IMR-90 (cell line): ENCODE measurements around the gene SARDH. TPM values are rescaled to one million over a fixed set of nuclear protein-coding genes. Genes with fewer than 3 reads are reported as not detected.

Experiments
- ATAC-seq: fragments of 200-7000 bp; cut with Tn5 transposase; 2 replicates; pipeline ENCODE4 v1.9.1; 2020; ENCODE audit warnings: low read depth, mild to moderate bottlenecking, moderate library complexity
- BruUV-seq: library from RNA; stranded (reverse); fragments of 400-500 nt; replicated peaks from 2 replicates; lab custom pipeline; 2021; lab: Mats Ljungman, UMichigan
- CTCF ChIA-PET: fragments of 300-600 bp; formaldehyde crosslinking; extraction: SDS; loops from one replicate; lab custom pipeline; 2021; ENCODE audit warnings: antibody characterized with exemption; lab: Yijun Ruan, JAX
- POLR2A ChIA-PET: fragments of 300-600 bp; sonication (Branson Sonifier 250); formaldehyde crosslinking; loops from one replicate; lab custom pipeline; 2022; ENCODE audit warnings: antibody characterized with exemption; ENCODE audit not compliant: unreplicated experiment; lab: Charles Lee
- DNase-seq: peaks from one replicate; pipeline ENCODE4 v3.0.0; 2013
- H2AFZ ChIP-seq: replicated peaks from 2 replicates; pipeline ENCODE3; 2013; ENCODE audit warnings: low read length, mild to moderate bottlenecking; ENCODE audit not compliant: poor library complexity
- H2AK5ac ChIP-seq: 2 replicates; pipeline ENCODE4 v1.6.1; 2013; ENCODE audit warnings: low read depth, low read length, inconsistent platforms
- H2AK9ac ChIP-seq: replicated peaks from 2 replicates; pipeline ENCODE3; 2013; ENCODE audit warnings: mild to moderate bottlenecking, low read depth, low read length, moderate library complexity; ENCODE audit not compliant: poor library complexity
- H2BK120ac ChIP-seq: 2 replicates; pipeline ENCODE4 v1.6.1; 2013; ENCODE audit warnings: low read depth, low read length, inconsistent platforms
- H2BK15ac ChIP-seq: 3 replicates; pipeline ENCODE4 v1.6.1; 2013; ENCODE audit warnings: low read depth, low read length, inconsistent platforms
- H2BK20ac ChIP-seq: 2 replicates; pipeline ENCODE4 v1.6.1; 2013; ENCODE audit warnings: low read depth, mild to moderate bottlenecking, inconsistent platforms, low read length, moderate library complexity
- H2BK5ac ChIP-seq: 2 replicates; pipeline ENCODE4 v1.6.1; 2013; ENCODE audit warnings: mild to moderate bottlenecking, low read depth, low read length, inconsistent platforms; ENCODE audit not compliant: poor library complexity, severe bottlenecking
- H3K14ac ChIP-seq: replicated peaks from 2 replicates; pipeline ENCODE4 v1.6.1; 2013; ENCODE audit warnings: low read depth, low read length, inconsistent platforms
- H3K18ac ChIP-seq: 2 replicates; pipeline ENCODE4 v1.6.1; 2013; ENCODE audit warnings: low read depth, low read length, control low read depth
- H3K23ac ChIP-seq: 2 replicates; pipeline ENCODE4 v1.6.1; 2013; ENCODE audit warnings: low read depth, low read length, inconsistent platforms
- H3K27ac ChIP-seq: 2 replicates; pipeline ENCODE4 v1.5.1; 2013; ENCODE audit warnings: mild to moderate bottlenecking, control low read depth, low read length; ENCODE audit not compliant: insufficient read depth
- H3K27me3 ChIP-seq: 2 replicates; pipeline ENCODE4 v1.6.1; 2013; ENCODE audit warnings: low read length; ENCODE audit not compliant: control insufficient read depth, insufficient read depth
- H3K36me3 ChIP-seq: 2 replicates; pipeline ENCODE4 v1.6.1; 2013; ENCODE audit warnings: low read length, mixed read lengths; ENCODE audit not compliant: control insufficient read depth, insufficient read depth
- H3K4ac ChIP-seq: 2 replicates; pipeline ENCODE4 v1.6.1; 2013; ENCODE audit warnings: low read depth, low read length, inconsistent platforms
- H3K4me1 ChIP-seq: 2 replicates; pipeline ENCODE4 v1.6.1; 2013; ENCODE audit warnings: low read length, mixed read lengths; ENCODE audit not compliant: control insufficient read depth, insufficient read depth
- H3K4me2 ChIP-seq: 2 replicates; pipeline ENCODE4 v1.6.1; 2013; ENCODE audit warnings: low read depth, mild to moderate bottlenecking, control low read depth, low read length, moderate library complexity
- H3K4me3 ChIP-seq: 2 replicates; pipeline ENCODE4 v1.5.1; 2013; ENCODE audit warnings: low read depth, mild to moderate bottlenecking, control low read depth, low read length, moderate library complexity; ENCODE audit not compliant: insufficient read depth
- H3K56ac ChIP-seq: 2 replicates; pipeline ENCODE4 v1.6.1; 2013; ENCODE audit warnings: low read length, inconsistent platforms; ENCODE audit not compliant: insufficient read depth; ENCODE audit errors: extremely low read depth
- H3K79me1 ChIP-seq, 2 experiments: 2 replicates each; pipeline ENCODE4 v1.6.1; 2013; ENCODE audit warnings: low read length in 2 of 2, inconsistent platforms in 1 of 2, low read depth in 1 of 2
- H3K9ac ChIP-seq: 2 replicates; pipeline ENCODE4 v1.6.1; 2013; ENCODE audit warnings: low read depth, low read length, control low read depth
- H3K9me1 ChIP-seq: 2 replicates; pipeline ENCODE4 v1.6.1; 2013; ENCODE audit warnings: low read length, inconsistent platforms; ENCODE audit not compliant: insufficient read depth
- H3K9me3 ChIP-seq: 2 replicates; pipeline ENCODE4 v1.6.1; 2013; ENCODE audit warnings: low read length; ENCODE audit not compliant: control insufficient read depth, insufficient read depth
- H4K20me1 ChIP-seq: 2 replicates; pipeline ENCODE4 v1.6.1; 2013; ENCODE audit warnings: low read length, inconsistent platforms; ENCODE audit not compliant: insufficient read depth
- H4K5ac ChIP-seq: 2 replicates; pipeline ENCODE4 v1.6.1; 2013; ENCODE audit warnings: mild to moderate bottlenecking, low read depth, low read length, control low read depth
- H4K8ac ChIP-seq, 2 experiments: 2 replicates each; pipeline ENCODE4 v1.6.1; 2013; ENCODE audit warnings: low read depth in 2 of 2, low read length in 2 of 2, control low read depth in 1 of 2, inconsistent platforms in 1 of 2
- H4K91ac ChIP-seq: 2 replicates; pipeline ENCODE4 v1.6.1; 2013; ENCODE audit warnings: low read depth, low read length, inconsistent platforms; ENCODE audit not compliant: insufficient read depth
- BHLHE40 ChIP-seq: fragments of 150-350 bp; IDR thresholded peaks from 2 replicates; pipeline ENCODE4 v1.6.1; 2016; ENCODE audit warnings: mild to moderate bottlenecking, low read depth, low read length
- CEBPB ChIP-seq: IDR thresholded peaks from 2 replicates; pipeline ENCODE4 v1.6.1; 2012; ENCODE audit warnings: low read depth, low read length, improper control_type of control experiment
- CHD1 ChIP-seq: IDR thresholded peaks from 2 replicates; pipeline ENCODE4 v1.6.1; 2012; ENCODE audit warnings: low read depth, low read length, improper control_type of control experiment
- CTCF ChIP-seq: conservative IDR thresholded peaks from 2 replicates; pipeline ENCODE4 v1.5.1; 2012; ENCODE audit warnings: mild to moderate bottlenecking, low read depth, low read length, improper control_type of control experiment
- ELK1 ChIP-seq: fragments of 150-350 bp; IDR thresholded peaks from 2 replicates; pipeline ENCODE4 v1.6.1; 2016; ENCODE audit warnings: low read depth, mild to moderate bottlenecking, low read length, moderate library complexity, borderline replicate concordance
- FOS ChIP-seq: fragments of 150-350 bp; IDR thresholded peaks from 2 replicates; pipeline ENCODE4 v1.6.1; 2016; ENCODE audit warnings: low read depth, low read length
- MXI1 ChIP-seq: IDR thresholded peaks from 2 replicates; pipeline ENCODE4 v1.6.1; 2012; ENCODE audit warnings: low read depth, mild to moderate bottlenecking, low read length, moderate library complexity, borderline replicate concordance
- POLR2A ChIP-seq: IDR thresholded peaks from 2 replicates; pipeline ENCODE4 v1.6.1; 2012; ENCODE audit warnings: mild to moderate bottlenecking, low read depth, low read length
- RAD21 ChIP-seq: IDR thresholded peaks from 2 replicates; pipeline ENCODE4 v1.6.1; 2012; ENCODE audit warnings: low read length, improper control_type of control experiment
- RCOR1 ChIP-seq: IDR thresholded peaks from 2 replicates; pipeline ENCODE4 v1.6.1; 2012; ENCODE audit warnings: mild to moderate bottlenecking, low read length, improper control_type of control experiment; ENCODE audit not compliant: insufficient replicate concordance
- RFX5 ChIP-seq: IDR thresholded peaks from 2 replicates; pipeline ENCODE4 v1.8.0; 2012; ENCODE audit warnings: low read depth, mild to moderate bottlenecking, low read length, moderate library complexity
- SMC3 ChIP-seq: fragments of 150-350 bp; IDR thresholded peaks from 2 replicates; pipeline ENCODE4 v1.6.1; 2016; ENCODE audit warnings: low read depth, mild to moderate bottlenecking, antibody characterized with exemption, low read length, moderate library complexity
- USF2 ChIP-seq: fragments of 150-350 bp; IDR thresholded peaks from 2 replicates; pipeline ENCODE4 v1.6.1; 2017; ENCODE audit warnings: mild to moderate bottlenecking, antibody characterized with exemption, low read length, low read depth
- WGBS, 2 experiments: methylation state at CpG; one replicate each; pipeline versions ENCODE4 v1.1.5 to v1.1.7; 2013; ENCODE audit warnings: missing lambda C conversion rate in 2 of 2; ENCODE audit not compliant: insufficient read length in 1 of 2; ENCODE audit errors: extremely low coverage in 2 of 2; 5-methylcytosine and 5-hydroxymethylcytosine counted together
- dilution Hi-C: fragments of 300-500 bp; cut with HindIII; formaldehyde crosslinking; loops from one replicate; pipeline ENCODE4 v1.14.3; 2018; ENCODE audit warnings: low sequenced_read_pairs; ENCODE audit not compliant: unreplicated experiment
- in situ Hi-C: fragments of 300-500 bp; cut with MboI; formaldehyde crosslinking; loops from 3 replicates; pipeline ENCODE4 v1.14.3; 2019; ENCODE audit warnings: low sequenced_read_pairs, inconsistent platforms, mixed read lengths
- intact Hi-C: fragments of 100-400 bp; cut with micrococcal nuclease; formaldehyde crosslinking; loops from 2 replicates; pipeline ENCODE4 v1.10.0; 2022
- polyA plus RNA-seq, 3 experiments: library from polyadenylated mRNA; depleted of rRNA; stranded (reverse); fragments of >200 nt; gene quantifications; 2 replicates each; pipeline ENCODE4 v1.2.3, GENCODE V29; 2012; ENCODE audit warnings: low replicate concordance in 1 of 3
- total RNA-seq: library from RNA; depleted of rRNA; stranded (reverse); fragments of >200 nt; gene quantifications from 2 replicates; pipeline ENCODE4 v1.2.3, GENCODE V29; 2012

SARDH gene
- total and polyA plus RNA-seq, 2 of the 4 experiments (the other 2 are of a cell fraction) = 5.0 to 7.5 TPM

GRCh38 chr9:133632806-133633680 lies 105.1 kb downstream of the SARDH start:
- Histone ChIP-seq H4K5ac (no peak overlapping the region), H2AFZ (no peak overlapping the region), H3K27me3 (peaks cover 60% of the 10 kb centered on the region), H3K27ac (no peak overlapping the region), H2AK9ac (no peak overlapping the region), H3K4ac (no peak overlapping the region), H4K20me1 (no peaks in the 10 kb centered on the region), H3K9me1 (no peaks in the 10 kb centered on the region), H2BK15ac (no peak overlapping the region), H3K9me3 (no peaks in the 10 kb centered on the region), H3K18ac (no peak overlapping the region), H3K36me3 (no peaks in the 10 kb centered on the region), H3K9ac (no peak overlapping the region), H3K14ac (no peak overlapping the region), H3K23ac (no peak overlapping the region), H2BK20ac (no peak overlapping the region), H2AK5ac (no peak overlapping the region), H3K4me3 (no peak overlapping the region), H3K4me2 (no peak overlapping the region), H3K56ac (no peak overlapping the region), H4K91ac (no peak overlapping the region), H3K79me1 (no peaks in the 10 kb centered on the region), H2BK120ac (no peak overlapping the region), H3K4me1 (no peaks in the 10 kb centered on the region), H4K8ac (no peak overlapping the region), H2BK5ac (no peak overlapping the region)
- no TSS peak for BruUV-seq
- 71% methylated on average over 8 of the region's 27 CpGs; no CpG with 5 or more reads in 1 of the 2 experiments for WGBS, 2 experiments
- dilution Hi-C loops (no loop called here), intact Hi-C loops (no loop called here), in situ Hi-C loops (no loop called here)
- no peak for DNase-seq
- ATAC-seq = no peak
- no peak for TF ChIP-seq BHLHE40
- no peak for TF ChIP-seq FOS
- TF ChIP-seq CHD1 = no peak
- no peak for TF ChIP-seq RAD21
- TF ChIP-seq CTCF = no peak
- TF ChIP-seq MXI1 = no peak
- TF ChIP-seq RFX5 = no peak
- no peak for TF ChIP-seq RCOR1
- no peak for TF ChIP-seq USF2
- TF ChIP-seq SMC3 = no peak
- TF ChIP-seq POLR2A = no peak
- no peak for TF ChIP-seq ELK1
- TF ChIP-seq CEBPB = no peak
- ChIA-PET POLR2A (no interaction called here), CTCF (no interaction called here)
